Measurements from ENCODE around the gene NRBF2. TPM values are rescaled to one million over a fixed set of nuclear protein-coding genes. Genes with fewer than 3 reads are reported as not detected.
A peak's percentile ranks its signal among the peaks of the same experiment; 100 is the strongest.
"Not testable (repeated sequence)": the region's sequence is repeated elsewhere in the genome, so short reads cannot be mapped to it uniquely, and the experiment has no call there.

The NRBF2 gene
- total RNA-seq, result 18.0 and 18.5 TPM in 2 replicates

GRCh38 chr10:63133056-63133820 lies at the start of gene NRBF2:
Gene NRBF2, plus strand, starts transcription at chr10:63133328. Its CDS starts 143 bp downstream, at chr10:63133471.
- peak; percentile 93 for DNase-seq (ENCODE audit: low read depth, low spot score)

GRCh38 chr10:63083406-63083805 lies 49.7 kb upstream of the NRBF2 start:
- DNase-seq (ENCODE audit: low read depth, low spot score), result not testable (repeated sequence)

- peak; percentile 15 for DNase-seq (ENCODE audit: low read depth, low spot score)
Measured at GRCh38 chr10:63083904-63084689, 49.0 kb upstream of the NRBF2 start.

DNA sequence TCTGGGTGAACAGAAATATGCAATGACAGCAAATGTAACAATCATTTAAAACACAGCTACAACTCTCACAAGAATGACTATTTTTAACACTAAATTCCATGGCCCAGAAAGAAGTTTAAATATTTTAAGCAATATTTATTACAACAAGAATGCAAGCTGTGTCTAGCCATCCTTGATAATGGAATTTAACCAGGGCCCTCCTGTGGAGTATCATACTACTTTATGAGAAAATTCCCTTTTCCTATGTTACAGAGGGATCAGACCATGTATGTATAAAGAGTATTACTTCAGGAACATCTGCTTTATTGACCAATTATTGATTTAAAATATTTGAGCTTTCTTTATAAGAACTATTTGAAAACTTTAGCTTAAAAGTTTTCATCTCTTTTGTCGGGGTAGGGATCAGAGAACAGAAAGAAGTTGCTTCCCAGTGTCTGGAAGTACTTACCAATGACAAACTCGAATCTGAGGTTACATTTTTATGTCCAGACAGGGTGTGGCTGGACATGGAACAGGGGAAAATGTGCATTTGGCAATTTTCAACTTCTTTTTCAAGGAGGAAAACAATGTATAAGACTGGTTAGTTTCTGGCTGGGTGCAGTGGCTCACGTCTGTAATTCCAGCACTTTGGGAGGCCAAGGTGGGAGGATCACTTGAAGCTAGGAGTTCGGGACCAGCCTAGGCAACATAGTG lies 48.3 kb upstream of the NRBF2 start:
- no peak for DNase-seq (ENCODE audit: low read depth, low spot score)

- no peak for DNase-seq (ENCODE audit: low read depth, low spot score)
Measured at GRCh38 chr10:63093227-63093626, 39.9 kb upstream of the NRBF2 start.

DNA sequence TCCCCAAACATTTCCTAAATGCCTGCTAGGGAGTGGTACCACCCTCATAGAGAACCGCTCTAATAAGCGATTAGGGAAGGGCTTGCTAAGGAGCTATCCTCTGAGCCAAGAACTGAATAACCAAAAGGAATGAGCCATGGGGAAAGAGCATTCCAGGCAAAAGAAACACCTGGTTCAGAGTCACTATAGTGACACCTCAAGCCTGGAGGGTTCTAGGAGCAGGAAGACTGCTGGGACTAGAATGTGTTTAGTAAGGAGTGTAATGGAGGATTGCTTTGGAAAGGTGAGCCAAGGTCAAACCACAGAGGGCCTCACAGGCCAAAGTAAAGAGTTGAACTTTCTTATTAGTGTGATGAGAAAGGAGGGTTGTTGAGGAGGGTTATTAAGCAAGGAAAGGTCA lies 38.7 kb upstream of the NRBF2 start:
- DNase-seq (ENCODE audit: low read depth, low spot score), result no peak

DNA sequence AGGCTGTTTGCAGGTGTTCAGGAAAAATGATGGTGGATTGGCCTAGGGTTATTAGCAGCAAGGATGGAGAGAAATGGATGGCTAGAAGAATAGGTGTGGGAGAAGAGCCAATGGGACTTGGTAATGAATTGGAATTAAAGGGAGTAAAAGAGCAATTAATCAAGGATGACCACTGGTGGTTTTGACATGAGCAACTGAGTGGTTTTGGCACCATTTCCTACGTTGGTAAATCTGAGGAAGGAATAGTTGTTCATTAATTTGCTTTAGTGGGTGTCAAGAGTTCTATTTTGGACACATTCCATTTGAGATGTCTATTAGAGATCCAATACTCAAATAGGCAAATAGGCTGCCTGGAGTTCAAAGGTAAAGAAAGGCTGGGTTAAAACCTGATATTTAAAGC lies 38.2 kb upstream of the NRBF2 start:
- DNase-seq (ENCODE audit: low read depth, low spot score), result no peak

- no peak for DNase-seq (ENCODE audit: low read depth, low spot score)
Measured at GRCh38 chr10:63099734-63100133, 33.4 kb upstream of the NRBF2 start.

DNA sequence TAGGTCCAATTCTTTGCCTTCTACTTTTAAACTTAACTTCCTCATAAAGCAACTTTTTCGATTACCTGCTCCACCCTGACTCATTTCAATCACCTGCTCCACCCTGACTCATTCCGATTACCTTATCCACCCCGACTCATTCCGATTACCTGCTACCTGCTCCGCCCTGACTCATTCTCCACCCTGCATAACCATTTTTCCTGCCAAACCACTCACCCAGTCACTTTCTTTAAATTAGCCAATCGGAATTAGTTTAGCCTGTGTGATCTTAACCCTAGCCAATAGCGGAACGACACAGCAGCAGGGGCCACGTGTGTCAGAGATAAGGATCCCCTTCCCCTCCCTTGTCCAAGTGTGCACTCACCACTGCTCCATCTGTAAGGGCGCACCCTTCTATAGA lies 32.0 kb upstream of the NRBF2 start:
- not testable (repeated sequence) for DNase-seq (ENCODE audit: low read depth, low spot score)

- not testable (repeated sequence) for DNase-seq (ENCODE audit: low read depth, low spot score)
Measured at GRCh38 chr10:63102279-63102883, 30.7 kb upstream of the NRBF2 start.

DNA sequence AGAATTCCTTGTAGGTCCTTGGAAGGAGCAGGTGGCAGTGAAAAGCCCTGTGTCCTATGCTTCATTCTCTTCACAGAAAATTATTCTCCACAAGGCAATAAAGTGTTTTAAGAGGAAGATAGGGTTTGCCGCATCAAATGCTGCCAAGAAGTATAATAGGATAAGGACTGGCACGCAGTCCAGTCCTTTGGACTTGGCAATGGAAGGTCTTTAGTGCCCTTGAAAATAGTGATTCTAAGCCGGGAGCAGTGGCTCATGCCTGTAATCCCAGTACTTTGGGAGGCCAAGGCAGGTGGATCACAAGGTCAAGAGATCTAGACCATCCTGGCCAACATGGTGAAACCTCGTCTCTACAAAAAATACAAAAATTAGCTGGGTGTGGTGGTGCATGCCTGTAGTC lies 29.9 kb upstream of the NRBF2 start:
- not testable (repeated sequence) for DNase-seq (ENCODE audit: low read depth, low spot score)

- no peak for DNase-seq (ENCODE audit: low read depth, low spot score)
Measured at GRCh38 chr10:63103971-63104409, 29.1 kb upstream of the NRBF2 start.

DNA sequence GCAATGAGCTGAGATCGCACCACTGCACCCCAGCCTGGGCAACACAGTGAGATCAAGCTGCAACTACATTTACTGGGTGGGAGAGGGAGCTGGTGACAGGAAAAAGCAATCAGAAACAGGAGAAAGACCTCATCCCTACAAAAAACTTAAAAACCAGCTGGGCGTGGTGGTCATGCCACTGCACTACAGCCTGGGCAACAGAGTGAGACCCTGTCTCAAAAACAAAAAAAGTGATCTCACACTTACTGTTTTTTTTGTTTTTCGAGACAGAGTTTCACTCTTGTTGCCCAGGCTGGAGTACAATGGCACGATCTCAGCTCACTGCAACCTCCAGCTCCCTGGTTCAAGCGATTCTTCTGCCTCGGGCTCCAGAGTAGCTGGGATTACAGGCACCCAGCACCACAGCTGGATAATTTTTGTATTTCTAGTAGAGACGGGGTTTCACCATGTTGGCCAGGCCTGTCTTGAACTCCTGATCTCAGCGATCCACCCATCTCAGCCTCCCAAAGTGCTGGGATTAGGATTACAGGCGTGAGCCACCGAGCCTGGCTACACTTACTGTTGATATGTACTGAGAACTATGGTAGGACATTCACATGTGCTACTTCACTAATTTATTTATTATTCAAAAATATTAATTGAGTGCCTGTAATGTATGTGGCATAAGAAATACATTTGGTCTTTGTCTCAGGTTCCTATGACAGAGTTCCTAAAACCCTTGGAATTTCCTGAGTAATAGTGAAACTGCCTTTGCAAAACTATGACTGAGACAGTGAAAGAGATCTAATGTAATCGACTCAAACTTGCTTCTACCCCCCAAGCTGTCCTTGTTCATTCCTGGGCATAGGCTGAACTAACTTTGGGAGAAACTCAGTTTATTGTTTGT lies 27.7 kb upstream of the NRBF2 start:
- DNase-seq (ENCODE audit: low read depth, low spot score), result no peak

DNA sequence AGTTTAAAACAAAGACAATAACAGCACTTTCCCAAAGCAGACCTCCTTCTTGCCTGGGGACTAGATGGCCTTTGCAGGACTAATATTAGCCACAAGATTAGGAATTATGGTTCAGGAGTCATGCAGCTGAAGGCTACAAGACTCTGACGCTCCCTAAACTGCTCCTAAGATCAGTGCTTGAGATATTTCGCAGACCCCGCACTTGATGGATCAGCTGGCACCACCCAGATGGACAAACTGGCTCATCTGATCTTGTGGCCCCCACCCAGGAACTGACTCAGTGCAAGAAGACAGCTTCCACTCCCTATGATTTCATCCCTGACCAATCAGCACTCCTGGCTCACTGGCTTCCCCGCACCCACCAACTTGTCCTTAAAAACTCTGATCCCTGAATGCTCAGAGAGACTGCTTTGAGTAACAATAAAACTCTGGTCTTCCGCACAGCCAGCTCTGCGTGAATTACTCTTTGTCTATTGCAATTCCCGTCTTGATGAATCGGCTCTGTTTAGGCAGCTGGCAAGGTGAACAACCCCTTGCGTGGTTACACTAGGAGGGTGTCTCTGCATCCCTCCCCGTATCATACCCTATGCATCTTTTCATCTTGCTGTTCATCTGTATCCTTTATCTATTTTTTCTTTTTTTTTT lies 26.9 kb upstream of the NRBF2 start:
- DNase-seq (ENCODE audit: low read depth, low spot score), result no peak

DNA sequence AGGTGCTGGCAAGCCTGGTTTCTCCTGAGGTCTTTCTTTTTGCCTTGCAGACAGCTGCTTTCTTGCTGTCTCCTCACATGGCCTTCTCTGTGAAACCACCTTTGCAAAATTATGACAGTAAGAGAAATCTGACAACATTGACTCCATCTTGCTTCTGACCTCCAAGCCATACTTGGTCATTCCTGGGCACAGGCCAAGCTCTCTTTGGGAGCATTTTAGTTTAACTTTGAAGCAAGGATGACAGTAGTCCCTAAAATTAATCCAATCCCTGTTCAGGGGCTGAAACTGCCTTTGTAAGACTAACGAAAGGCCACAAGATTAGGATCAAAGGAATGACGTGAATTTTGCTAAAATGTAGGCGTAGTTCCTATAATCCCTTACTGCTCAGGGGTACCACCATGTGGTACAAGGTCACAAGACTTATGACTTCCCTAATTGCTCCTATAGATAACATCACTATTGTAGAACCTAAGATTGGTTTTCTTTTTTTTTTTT lies 25.1 kb upstream of the NRBF2 start:
- DNase-seq (ENCODE audit: low read depth, low spot score), result no peak

- no peak for DNase-seq (ENCODE audit: low read depth, low spot score)
Measured at GRCh38 chr10:63110940-63111339, 22.2 kb upstream of the NRBF2 start.

DNA sequence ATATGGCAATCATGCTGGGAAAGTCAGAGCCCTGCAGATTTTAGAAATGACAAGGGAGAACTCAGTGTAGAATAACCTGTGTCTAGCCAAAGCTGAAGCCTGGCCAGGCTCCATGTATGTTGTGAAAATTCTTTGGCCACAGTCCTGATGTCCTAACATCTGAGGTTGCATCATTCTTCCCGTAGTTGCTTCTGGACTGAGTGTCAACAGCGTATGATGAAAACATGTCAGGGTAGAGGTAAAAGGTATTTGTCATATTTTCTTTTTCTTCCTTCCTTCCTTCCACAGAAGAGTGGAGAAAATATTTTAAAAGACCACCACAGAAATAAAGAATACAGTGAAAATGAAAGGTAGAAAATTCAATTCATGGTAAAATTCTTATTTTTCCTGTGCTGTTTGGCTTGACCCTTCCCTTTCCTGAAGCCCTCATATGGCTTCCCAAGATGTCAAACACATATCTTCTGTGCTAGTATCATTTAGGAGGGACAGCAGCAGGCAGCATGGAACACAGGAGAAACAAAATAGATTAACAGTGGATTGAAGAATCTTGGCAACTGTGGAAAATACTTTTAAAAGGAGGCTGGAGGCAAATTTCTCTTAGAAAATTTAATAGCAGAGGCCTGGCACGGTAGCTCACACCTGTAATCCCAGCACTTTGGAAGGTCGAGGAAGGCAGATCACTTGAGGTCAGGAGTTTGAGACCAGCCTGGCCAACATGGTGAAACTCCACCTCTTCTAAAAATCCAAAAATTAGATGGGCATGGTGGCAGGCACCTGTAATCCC lies 18.9 kb upstream of the NRBF2 start:
- DNase-seq (ENCODE audit: low read depth, low spot score), result no peak

GRCh38 chr10:63115732-63116383 lies 17.3 kb upstream of the NRBF2 start:
- peak; percentile 37 for DNase-seq (ENCODE audit: low read depth, low spot score)
